HG03045 (cell line): ENCODE data around the gene CASKIN1.

Experiments
- ATAC-seq: cut with Tn5 transposase; IDR thresholded peaks from one replicate; pipeline ENCODE4 v1.9.1; 2021; ENCODE audit warnings: mild to moderate bottlenecking, moderate library complexity; ENCODE audit not compliant: unreplicated experiment

CASKIN1 gene

DNA sequence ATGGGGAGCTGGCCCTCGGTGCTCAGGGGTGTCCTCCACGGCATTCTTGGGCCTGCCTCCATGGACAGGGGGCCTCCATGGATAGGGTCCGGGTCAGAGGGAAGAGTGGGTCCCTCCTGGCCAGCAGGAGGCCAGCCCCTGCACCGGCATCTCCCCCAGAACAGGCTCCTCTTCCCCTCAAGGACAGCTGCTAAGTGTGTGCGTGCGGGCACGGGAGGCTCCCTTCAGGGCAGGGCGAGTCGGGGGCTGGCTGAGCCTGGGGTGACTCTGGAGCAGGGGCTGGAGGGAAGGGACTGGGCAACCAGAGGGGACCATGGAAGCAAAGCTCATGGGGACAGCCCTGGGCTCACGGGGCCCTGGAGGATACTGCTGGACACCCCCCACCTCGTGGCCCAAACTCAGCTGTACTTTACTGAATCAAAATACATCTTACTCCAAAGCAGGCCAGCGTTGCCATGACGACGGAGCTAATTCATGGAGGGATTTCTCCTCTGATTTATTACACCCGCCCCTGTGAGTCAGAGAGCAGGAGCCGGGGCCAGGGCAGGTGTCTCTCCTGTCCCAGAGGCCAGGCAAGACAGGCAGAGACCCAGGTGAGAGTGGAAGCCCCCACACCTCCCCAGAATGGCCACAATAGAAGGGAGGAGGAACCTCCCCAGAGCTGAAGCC, 2.1 kb downstream of the CASKIN1 start:
- ATAC-seq, result no peak

DNA sequence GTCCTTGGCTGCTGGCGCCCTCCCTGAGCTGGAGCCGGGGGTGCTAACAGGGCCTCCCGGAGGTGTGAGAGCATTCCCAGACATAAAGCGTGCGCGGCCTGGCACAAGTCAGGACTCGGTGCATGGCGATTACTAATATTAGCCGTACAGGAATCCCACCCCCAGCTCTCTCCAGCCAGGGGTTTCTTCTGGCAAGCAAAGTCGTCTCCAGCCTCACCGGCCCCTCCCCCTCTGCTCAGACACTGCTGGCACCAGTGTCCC, 5.0 kb downstream of the CASKIN1 start:
- ATAC-seq, result no peak

- no peak for ATAC-seq
These were observed 5.6 kb downstream of the CASKIN1 start for GRCh38 chr16:2190659-2191445.

DNA sequence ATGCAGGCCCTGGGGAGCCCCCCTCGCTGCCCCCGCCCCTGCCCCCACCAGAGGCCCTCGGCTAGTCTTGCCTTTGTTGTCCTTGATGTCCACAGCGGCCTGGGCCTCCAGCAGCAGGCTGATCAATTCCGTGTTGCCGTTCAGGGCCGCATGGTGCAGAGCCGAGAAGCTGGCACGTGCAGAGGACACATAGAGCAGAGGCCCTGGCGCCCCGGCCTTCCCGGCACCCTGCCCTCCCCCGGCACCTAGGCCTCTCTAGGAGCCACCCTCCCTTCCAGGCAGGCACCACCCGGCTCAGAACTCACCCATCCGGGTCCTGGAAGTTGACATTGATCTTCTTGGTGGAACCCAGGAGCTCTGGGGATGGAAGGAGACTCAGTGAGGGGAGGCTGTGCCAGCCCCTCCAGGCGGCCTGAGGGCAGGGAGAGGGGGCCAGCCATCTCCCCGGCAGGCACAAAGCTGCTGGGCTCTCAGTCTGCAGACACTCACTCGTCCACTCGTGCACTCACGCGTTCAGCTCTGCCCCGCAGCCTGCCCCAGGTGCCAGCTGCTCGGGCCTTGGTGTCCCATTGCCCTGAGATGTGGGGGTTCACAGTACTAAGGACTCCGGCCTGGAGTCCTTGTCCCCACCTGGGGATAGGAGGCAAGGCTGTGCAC, 6.3 kb downstream of the CASKIN1 start:
- ATAC-seq, result no peak

GRCh38 chr16:2189252-2189893, 7.0 kb downstream of the CASKIN1 start:
- no peak for ATAC-seq

GRCh38 chr16:2188395-2188794, 8.0 kb downstream of the CASKIN1 start:
- no peak for ATAC-seq

- ATAC-seq, result no peak
These were observed 9.2 kb downstream of the CASKIN1 start for GRCh38 chr16:2187212-2187611.

DNA sequence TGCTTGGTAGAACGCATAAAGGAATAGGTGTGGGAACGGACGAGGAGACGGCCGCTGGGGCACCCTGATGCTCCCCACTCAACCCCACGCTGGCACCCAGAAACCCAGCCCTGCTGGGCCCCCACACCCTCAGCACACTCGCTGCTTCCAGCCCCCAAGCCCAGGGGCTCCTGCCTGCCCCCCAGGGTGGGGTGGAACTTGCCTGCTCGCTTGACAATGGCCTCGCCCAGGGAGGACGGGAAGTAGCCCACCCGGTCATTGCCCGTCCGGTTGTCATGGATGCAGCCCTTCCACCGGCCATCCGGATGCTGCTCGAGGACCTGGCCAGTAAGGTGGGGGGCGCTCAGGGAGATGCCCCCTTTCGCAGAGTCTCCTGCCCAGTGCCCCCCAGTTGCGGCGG, 9.9 kb downstream of the CASKIN1 start:
- ATAC-seq, result no peak

GRCh38 chr16:2186064-2186463, 10.3 kb downstream of the CASKIN1 start:
- no peak for ATAC-seq

- ATAC-seq, result no peak
These were observed 11.4 kb downstream of the CASKIN1 start for GRCh38 chr16:2184962-2185361.

DNA sequence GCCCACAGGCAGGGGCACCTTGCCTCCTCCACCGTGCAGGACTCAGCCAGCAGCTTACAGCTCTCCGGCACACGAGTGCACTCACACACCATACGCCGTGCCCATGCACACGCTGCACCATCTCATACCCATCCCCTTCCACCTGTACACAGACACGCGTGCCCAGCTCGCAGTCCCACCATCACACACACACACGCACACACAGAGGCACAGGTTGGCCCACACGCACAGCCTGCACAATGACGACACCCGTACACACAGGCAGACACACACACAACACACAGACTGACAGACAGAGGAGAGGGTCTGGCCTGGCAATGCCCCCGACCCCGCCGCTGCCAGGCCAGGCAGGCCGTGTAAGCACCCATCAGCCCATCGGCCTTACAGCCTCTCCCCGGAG, 12.1 kb downstream of the CASKIN1 start:
- no peak for ATAC-seq

GRCh38 chr16:2183671-2184070, 12.7 kb downstream of the CASKIN1 start:
- ATAC-seq, result no peak

DNA sequence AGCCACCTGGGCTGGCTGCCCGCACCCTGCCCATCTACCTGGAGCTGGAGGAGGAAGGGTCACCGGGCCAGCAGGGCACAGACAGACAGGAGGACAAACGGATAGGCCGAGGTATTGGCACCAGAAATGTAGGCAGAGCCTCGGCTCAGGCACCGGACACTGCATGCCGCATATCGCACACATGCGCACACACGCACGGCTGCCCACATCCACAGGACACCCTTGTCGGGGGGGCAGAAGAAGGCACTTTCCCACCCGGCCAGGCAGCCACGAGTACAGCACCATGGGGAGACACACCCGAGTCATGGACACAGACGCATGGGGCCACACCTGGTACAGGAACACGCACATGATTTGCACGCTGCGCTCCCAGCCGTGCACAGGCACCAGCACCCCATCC, 14.5 kb downstream of the CASKIN1 start:
- no peak for ATAC-seq

DNA sequence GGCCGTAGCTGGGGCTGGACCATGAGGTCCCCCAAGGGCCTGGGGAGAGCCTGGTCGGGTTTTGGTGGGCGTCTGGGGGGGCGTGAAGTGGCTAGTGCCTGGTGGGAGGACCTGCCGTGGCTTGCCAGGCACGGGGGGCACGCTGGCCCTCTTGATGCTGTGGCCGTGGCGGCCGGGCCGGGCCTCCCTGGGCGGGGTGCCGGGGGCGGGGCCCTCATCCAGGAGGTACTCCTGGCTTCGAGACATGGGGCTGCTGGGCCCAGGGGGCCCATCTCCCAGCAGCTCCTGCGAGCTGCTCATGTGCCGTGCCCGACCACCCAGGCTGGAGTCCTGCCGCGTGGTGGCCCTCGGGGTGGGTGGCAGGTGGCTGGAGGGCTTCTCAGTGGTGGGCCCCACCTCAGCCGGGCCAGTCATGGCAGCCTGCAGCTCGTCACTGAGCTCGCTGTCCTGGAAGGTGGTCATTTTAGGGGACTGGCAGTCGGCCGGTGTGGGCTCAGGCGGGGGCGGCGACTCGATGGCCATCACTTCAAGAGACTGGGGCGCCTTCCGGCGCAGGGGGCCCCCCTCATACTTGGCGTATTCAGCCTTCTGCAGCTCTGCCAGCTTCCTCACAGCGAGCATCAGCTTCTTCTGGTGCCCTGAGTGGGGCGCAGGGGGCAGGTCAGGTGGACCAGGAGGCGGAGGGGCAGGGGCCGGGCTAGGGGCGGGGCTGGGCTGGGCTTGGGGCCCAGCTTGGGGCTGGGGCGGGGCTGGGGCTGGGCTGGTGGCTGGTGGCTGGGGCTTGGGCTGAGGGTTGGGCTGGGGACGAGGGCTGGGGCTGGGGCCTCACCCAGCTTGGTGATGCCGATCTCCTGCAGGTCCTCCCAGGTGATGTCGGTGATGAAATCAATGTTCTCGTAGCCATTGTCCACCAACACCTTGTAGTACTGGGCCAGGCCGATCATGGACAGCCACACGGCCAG, 15.2 kb downstream of the CASKIN1 start:
- no peak for ATAC-seq

DNA sequence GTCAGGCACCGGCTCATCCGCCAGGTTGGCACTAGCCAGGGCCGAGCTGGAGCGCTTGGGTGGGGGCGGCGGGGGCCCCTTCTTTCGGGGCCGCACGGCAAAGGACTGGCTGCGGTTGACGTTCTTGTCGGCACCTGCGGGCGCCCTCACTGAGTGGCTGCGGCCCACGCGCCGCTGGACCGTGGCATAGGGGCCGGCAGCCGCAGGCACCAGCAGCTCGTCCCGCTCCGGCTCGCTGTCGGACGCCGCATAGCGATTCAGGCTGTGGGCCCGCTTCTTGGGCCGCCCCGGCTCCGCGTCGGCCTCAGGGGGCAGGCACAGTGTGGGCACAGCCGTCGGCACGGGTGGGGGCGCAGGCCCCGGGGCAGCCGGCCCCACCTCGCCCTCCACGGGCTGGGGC, 15.9 kb downstream of the CASKIN1 start:
- no peak for ATAC-seq

DNA sequence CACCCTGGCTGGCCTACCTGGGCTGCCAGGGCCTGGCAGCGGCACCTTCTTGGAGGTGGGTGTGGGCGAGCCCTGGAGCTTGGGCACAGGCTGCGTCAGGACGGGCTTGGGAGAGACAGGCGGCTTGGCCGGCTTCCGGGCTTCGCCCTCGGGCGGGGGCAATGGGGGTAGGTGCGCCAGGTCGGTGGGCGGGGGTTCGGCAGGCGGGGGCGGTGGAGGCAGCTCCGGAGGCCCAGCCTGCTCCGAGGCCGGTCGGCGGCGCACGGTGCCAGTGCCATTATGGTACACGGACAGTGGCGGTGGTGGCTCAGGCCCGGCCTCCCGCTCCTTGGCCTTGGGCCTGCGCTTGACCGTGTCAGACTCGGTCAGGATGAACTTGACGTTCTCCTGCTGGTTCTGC, 16.8 kb downstream of the CASKIN1 start:
- ATAC-seq, result no peak

DNA sequence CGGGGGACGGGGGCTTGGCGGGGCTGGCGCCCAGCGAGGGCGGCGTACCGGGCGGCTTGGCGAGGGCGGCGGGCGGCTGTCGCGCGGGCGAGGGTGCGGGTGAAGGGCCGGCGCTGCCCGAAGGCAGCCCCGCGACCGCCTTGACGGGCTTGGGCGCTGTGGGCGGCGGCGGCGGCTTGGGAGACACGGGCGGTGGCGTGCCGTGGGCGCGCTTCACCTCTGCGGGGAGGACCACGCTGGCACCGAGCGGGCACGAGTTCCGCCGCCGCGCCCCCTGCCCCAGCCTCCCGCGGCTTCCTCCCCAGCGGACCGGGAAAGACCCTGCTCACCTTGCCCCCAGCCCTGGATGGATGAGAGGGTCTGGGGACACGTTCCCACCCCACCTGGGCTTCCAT, 17.3 kb downstream of the CASKIN1 start:
- no peak for ATAC-seq

GRCh38 chr16:2178321-2179106, 17.9 kb downstream of the CASKIN1 start:
- ATAC-seq, result no peak

- ATAC-seq, result no peak
These were observed 18.8 kb downstream of the CASKIN1 start for GRCh38 chr16:2177561-2177960.

DNA sequence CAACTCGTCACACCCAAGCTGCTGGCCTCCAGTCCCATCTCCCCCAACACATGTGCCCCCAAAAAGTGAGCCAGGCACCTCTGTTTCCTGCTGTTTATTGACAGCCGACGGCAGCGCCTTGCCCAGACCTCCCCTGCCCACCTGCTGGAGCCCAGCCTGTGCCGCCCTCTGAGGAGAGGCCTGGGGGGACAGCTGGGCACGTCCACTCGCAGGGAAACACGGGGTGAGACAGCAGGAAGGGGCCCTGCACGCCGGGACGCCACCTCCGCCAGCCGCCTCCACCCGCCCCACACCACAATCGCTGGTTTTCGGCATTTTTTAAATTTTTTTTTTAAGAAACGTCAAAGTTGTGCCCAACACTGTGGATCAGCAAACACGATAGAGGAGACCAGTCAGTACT, 19.3 kb downstream of the CASKIN1 start:
- ATAC-seq, result no peak
